GM18867 (cell line): Measurements from ENCODE around the gene OGFOD1.

Source experiments
- ATAC-seq: cut with Tn5 transposase; IDR thresholded peaks from one replicate; pipeline ENCODE4 v1.9.1; 2021; ENCODE audit warnings: mild to moderate bottlenecking, moderate library complexity; ENCODE audit not compliant: unreplicated experiment

The OGFOD1 gene

GRCh38 chr16:56520251-56520577 is 68.9 kb downstream of the OGFOD1 start:
- ATAC-seq: no peak

GRCh38 chr16:56525236-56525635 is 73.9 kb downstream of the OGFOD1 start:
- no peak for ATAC-seq
